HG03025 (cell line): ENCODE results near the gene TUT7.
A peak's percentile ranks its signal among the peaks of the same experiment; 100 is the strongest.
"Not testable (repeated sequence)": the region's sequence is repeated elsewhere in the genome, so short reads cannot be mapped to it uniquely, and the experiment has no call there.

Source experiments
- ATAC-seq: cut with Tn5 transposase; IDR thresholded peaks from one replicate; pipeline ENCODE4 v1.9.1; 2021; ENCODE audit warnings: mild to moderate bottlenecking, moderate library complexity; ENCODE audit not compliant: unreplicated experiment, low FRiP score

Gene TUT7

GRCh38 chr9:86354011-86354817 is at the start of gene TUT7:
Gene TUT7 (minus strand): TSS chr9:86354410. CDS start chr9:86353199, 1,211 bp downstream.
- ATAC-seq: peak; percentile 74

GRCh38 chr9:86402591-86402990 is 48.4 kb upstream of the TUT7 start:
- ATAC-seq: no peak

GRCh38 chr9:86396412-86396811 is 42.2 kb upstream of the TUT7 start:
- no peak for ATAC-seq

GRCh38 chr9:86390184-86390583 is 36.0 kb upstream of the TUT7 start:
- ATAC-seq: not testable (repeated sequence)

GRCh38 chr9:86389628-86390027 is 35.4 kb upstream of the TUT7 start:
- no peak for ATAC-seq

- ATAC-seq: no peak
Measured at GRCh38 chr9:86387376-86387775, 33.2 kb upstream of the TUT7 start.

GRCh38 chr9:86383000-86383399 is 28.8 kb upstream of the TUT7 start:
- not testable (repeated sequence) for ATAC-seq

- no peak for ATAC-seq
Measured at GRCh38 chr9:86376016-86376415, 21.8 kb upstream of the TUT7 start.

- no peak for ATAC-seq
Measured at GRCh38 chr9:86369810-86370209, 15.6 kb upstream of the TUT7 start.

GRCh38 chr9:86368871-86369521 is 14.8 kb upstream of the TUT7 start:
- no peak for ATAC-seq

- ATAC-seq: no peak
Measured at GRCh38 chr9:86361176-86361575, 7.0 kb upstream of the TUT7 start.

GRCh38 chr9:86359151-86359879 is 5.1 kb upstream of the TUT7 start:
- ATAC-seq: no peak

GRCh38 chr9:86356871-86357866 is 3.0 kb upstream of the TUT7 start:
- no peak for ATAC-seq

- ATAC-seq: no peak
Measured at GRCh38 chr9:86355814-86356213, 1.6 kb upstream of the TUT7 start.

GRCh38 chr9:86354818-86355309 is 654 bp upstream of the TUT7 start:
- ATAC-seq: no peak

GRCh38 chr9:86353655-86354010 is 577 bp downstream of the TUT7 start:
- ATAC-seq: peak; percentile 5

GRCh38 chr9:86352440-86353077 is 1.7 kb downstream of the TUT7 start:
- ATAC-seq: no peak

- ATAC-seq: no peak
Measured at GRCh38 chr9:86351880-86352279, 2.3 kb downstream of the TUT7 start.

- ATAC-seq: peak; percentile 27
Measured at GRCh38 chr9:86350006-86350760, 4.0 kb downstream of the TUT7 start.
